WERI-Rb-1 (cell line): ENCODE measurements around the gene CAP2.
"Not testable (repeated sequence)": the region's sequence is repeated elsewhere in the genome, so short reads cannot be mapped to it uniquely, and the experiment has no call there.

ENCODE experiments used
- DNase-seq: peaks from one replicate; pipeline ENCODE4 v3.0.0-alpha.2; 2020
- H3K27ac ChIP-seq: fragments of 250-450 bp; sonication (Bioruptor Pico); 2 replicates; pipeline ENCODE4 v1.5.1; 2020; ENCODE audit warnings: mild to moderate bottlenecking, moderate library complexity
- H3K27me3 ChIP-seq: fragments of 250-450 bp; sonication (Bioruptor Pico); 2 replicates; pipeline ENCODE4 v1.5.1; 2021; ENCODE audit warnings: mild to moderate bottlenecking, low read depth, moderate library complexity; ENCODE audit not compliant: insufficient read depth, severe bottlenecking
- H3K36me3 ChIP-seq: fragments of 250-450 bp; sonication (Bioruptor Pico); 2 replicates; pipeline ENCODE4 v1.5.1; 2020; ENCODE audit warnings: mild to moderate bottlenecking, moderate library complexity
- H3K4me3 ChIP-seq: 2 replicates; pipeline ENCODE4 v1.5.1; 2011; ENCODE audit warnings: low read depth, mild to moderate bottlenecking, control low read depth, low read length
- H3K9me3 ChIP-seq: fragments of 250-450 bp; sonication (Bioruptor Pico); 2 replicates; pipeline ENCODE4 v1.5.1; 2021; ENCODE audit warnings: mild to moderate bottlenecking, moderate library complexity; ENCODE audit not compliant: severe bottlenecking
- CTCF ChIP-seq: IDR thresholded peaks from 2 replicates; pipeline ENCODE4 v1.5.1; 2011; ENCODE audit warnings: low read depth, mild to moderate bottlenecking, control low read depth, inconsistent platforms, low read length

CAP2 gene

GRCh38 chr6:17421406-17421805 is 28.0 kb downstream of the CAP2 start:
- Histone ChIP-seq H3K9me3 (peaks cover 4% of the 10 kb centered on the region), H3K4me3 (no peak overlapping the region), H3K36me3 (peaks cover 10% of the 10 kb centered on the region), H3K27me3 (no peaks in the 10 kb centered on the region), H3K27ac (no peak overlapping the region)
- DNase-seq = no peak
- no peak for TF ChIP-seq CTCF

- H3K27me3 ChIP-seq = no peaks in the 10 kb centered on the region
- H3K27ac ChIP-seq = no peak overlapping the region
- no peak for DNase-seq
- no peak overlapping the region for H3K4me3 ChIP-seq
- peaks cover 16% of the 10 kb centered on the region for H3K36me3 ChIP-seq
- no peak for TF ChIP-seq CTCF
- H3K9me3 ChIP-seq = peaks cover 4% of the 10 kb centered on the region
Observed at GRCh38 chr6:17423026-17423425, 29.6 kb downstream of the CAP2 start.

- no peak for DNase-seq
- TF ChIP-seq CTCF = no peak
- Histone ChIP-seq H3K4me3 (no peak overlapping the region), H3K36me3 (peaks cover 9% of the 10 kb centered on the region), H3K27ac (no peak overlapping the region), H3K9me3 (no peaks in the 10 kb centered on the region), H3K27me3 (no peaks in the 10 kb centered on the region)
Observed at GRCh38 chr6:17427062-17427461, 33.7 kb downstream of the CAP2 start.

- TF ChIP-seq CTCF = no peak
Observed at GRCh38 chr6:17427617-17428016, 34.2 kb downstream of the CAP2 start.

GRCh38 chr6:17428595-17429120 is 35.3 kb downstream of the CAP2 start:
- peak overlapping the region; percentile 47 for H3K27ac ChIP-seq
- not testable (repeated sequence) for H3K27me3 ChIP-seq, H3K36me3 ChIP-seq, DNase-seq, H3K9me3 ChIP-seq, H3K4me3 ChIP-seq

More at GRCh38 chr6:17427617-17428016, 34.2 kb downstream of the CAP2 start:
- no peak for DNase-seq
- no peak overlapping the region for H3K27ac ChIP-seq
- H3K4me3 ChIP-seq = no peak overlapping the region
- no peaks in the 10 kb centered on the region for H3K9me3 ChIP-seq
- no peaks in the 10 kb centered on the region for H3K27me3 ChIP-seq
- H3K36me3 ChIP-seq = peaks cover 9% of the 10 kb centered on the region

- no peaks in the 10 kb centered on the region for H3K9me3 ChIP-seq
- H3K27ac ChIP-seq = peak overlapping the region; percentile 47
- H3K27me3 ChIP-seq = no peaks in the 10 kb centered on the region
- TF ChIP-seq CTCF = no peak
- no peak overlapping the region for H3K4me3 ChIP-seq
- DNase-seq = peak; percentile 44
- H3K36me3 ChIP-seq = peaks cover 7% of the 10 kb centered on the region
Observed at GRCh38 chr6:17429383-17430061, 36.1 kb downstream of the CAP2 start.
